B cell (primary cell): ENCODE measurements around the gene MAN1B1. TPM values are rescaled to one million over a fixed set of nuclear protein-coding genes. Genes with fewer than 3 reads are reported as not detected.

Experiments used
- ATAC-seq: fragments of 200-7000 bp; cut with Tn5 transposase; one replicate; pipeline ENCODE4 v1.10.0; 2021; ENCODE audit warnings: low read depth, mild to moderate bottlenecking, moderate number of reproducible peaks, moderate library complexity
- CTCF ChIA-PET: fragments of 350-600 bp; sonication (Branson Sonifier 250); formaldehyde crosslinking; loops from one replicate; lab custom pipeline; 2021; ENCODE audit warnings: antibody characterized with exemption, inconsistent platforms; lab: Charles Lee
- POLR2A ChIA-PET: fragments of 350-600 bp; sonication (Branson Sonifier 250); formaldehyde crosslinking; loops from one replicate; lab custom pipeline; 2021; ENCODE audit warnings: antibody characterized with exemption; lab: Charles Lee
- DNase-seq: peaks from one replicate; pipeline ENCODE4 v3.0.0; 2013
- H2AFZ ChIP-seq: 2 replicates; pipeline ENCODE4 v1.6.1; 2012; ENCODE audit warnings: mild to moderate bottlenecking, low read depth, low read length; ENCODE audit not compliant: insufficient read depth, poor library complexity, severe bottlenecking
- H3K27ac ChIP-seq, 2 donors: 1 replicate in 1 of 2; 2 replicates in 1 of 2; pipeline ENCODE4 v1.5.1; 2012 to 2013; ENCODE audit warnings: low read length in 2 of 2, mild to moderate bottlenecking in 2 of 2, moderate library complexity in 1 of 2
- H3K27me3 ChIP-seq, 4 experiments: fragments of 200-600 bp in 1 of 4; sonication (generic) in 1 of 4; replicated peaks in 1 of 4; 1 replicate in 2 of 4; 2 replicates in 2 of 4; pipeline versions ENCODE4 v1.6.1 to v1.7.0; 2013 to 2016; ENCODE audit warnings: low read length in 3 of 4, mild to moderate bottlenecking in 2 of 4, mixed read lengths in 1 of 4, moderate library complexity in 1 of 4; ENCODE audit not compliant: insufficient read depth in 4 of 4, control insufficient read depth in 3 of 4; ENCODE audit errors: control extremely low read depth in 1 of 4
- H3K36me3 ChIP-seq, 2 experiments: replicated peaks in 1 of 2; 1 replicate in 1 of 2; 2 replicates in 1 of 2; pipeline versions ENCODE4 v1.6.1 to v1.7.1; 2013; ENCODE audit warnings: low read length in 1 of 2; ENCODE audit not compliant: insufficient read depth in 2 of 2, control insufficient read depth in 1 of 2; ENCODE audit errors: control extremely low read depth in 1 of 2, extremely low read depth in 1 of 2
- H3K4me1 ChIP-seq, 2 donors: fragments of 200-600 bp in 1 of 2; sonication (generic) in 1 of 2; 1 replicate in 1 of 2; 2 replicates in 1 of 2; pipeline versions ENCODE4 v1.5.1 to v1.6.1; 2013 to 2017; ENCODE audit warnings: low read length in 2 of 2; ENCODE audit not compliant: control insufficient read depth in 2 of 2, insufficient read depth in 2 of 2
- H3K4me2 ChIP-seq: replicated peaks from 2 replicates; pipeline ENCODE3; 2012; ENCODE audit warnings: mild to moderate bottlenecking, low read depth, low read length; ENCODE audit not compliant: poor library complexity, severe bottlenecking
- H3K4me3 ChIP-seq, 5 experiments: fragments of 200-600 bp in 1 of 5; sonication (generic) in 1 of 5; 1 replicate in 3 of 5; 2 replicates in 2 of 5; pipeline versions ENCODE4 v1.5.1 to v1.7.0; 2011 to 2016; ENCODE audit warnings: low read length in 4 of 5, mild to moderate bottlenecking in 4 of 5, low read depth in 2 of 5, control low read depth in 1 of 5, moderate library complexity in 1 of 5; ENCODE audit not compliant: insufficient read depth in 1 of 5; ENCODE audit errors: control extremely low read depth in 1 of 5, extremely low read depth in 1 of 5
- H3K79me2 ChIP-seq: fragments of 200-600 bp; sonication (generic); one replicate; pipeline ENCODE4 v1.6.0; 2016; ENCODE audit warnings: low read length; ENCODE audit not compliant: control insufficient read depth, insufficient read depth
- H3K9ac ChIP-seq: fragments of 200-600 bp; sonication (generic); 2 replicates; pipeline ENCODE4 v1.6.1; 2017; ENCODE audit warnings: mild to moderate bottlenecking, low read length, moderate library complexity
- H3K9me3 ChIP-seq, 3 donors: one replicate each; pipeline versions ENCODE4 v1.6.1 to v1.7.1; 2013; ENCODE audit warnings: low read length in 2 of 3; ENCODE audit not compliant: control insufficient read depth in 2 of 3, insufficient read depth in 1 of 3; ENCODE audit errors: control extremely low read depth in 1 of 3
- H4K20me1 ChIP-seq: 2 replicates; pipeline ENCODE4 v1.6.0; 2012; ENCODE audit warnings: mild to moderate bottlenecking, low read length; ENCODE audit not compliant: insufficient read depth, control insufficient read depth, poor library complexity, severe bottlenecking
- H3K27ac Mint-ChIP-seq: one replicate; pipeline ENCODE4 v1.8.0; 2021; ENCODE audit warnings: mixed read lengths
- H3K27me3 Mint-ChIP-seq: one replicate; pipeline ENCODE4 v1.8.0; 2021; ENCODE audit warnings: mixed read lengths
- H3K4me1 Mint-ChIP-seq: one replicate; pipeline ENCODE4 v1.8.0; 2021; ENCODE audit warnings: mixed read lengths
- H3K4me3 Mint-ChIP-seq: one replicate; pipeline ENCODE4 v1.8.0; 2021; ENCODE audit warnings: mixed read lengths
- H3K9me3 Mint-ChIP-seq: one replicate; pipeline ENCODE4 v1.8.0; 2022; ENCODE audit warnings: mixed read lengths; ENCODE audit not compliant: insufficient read depth
- EZH2 ChIP-seq: IDR thresholded peaks from 2 replicates; pipeline ENCODE4 v1.6.1; 2012; ENCODE audit warnings: borderline replicate concordance, low read depth, mild to moderate bottlenecking, moderate library complexity, low read length; ENCODE audit not compliant: insufficient read depth, poor library complexity, severe bottlenecking
- WGBS: methylation state at CpG from one replicate; pipeline ENCODE4 v1.1.5; 2013; ENCODE audit warnings: missing lambda C conversion rate; ENCODE audit not compliant: insufficient coverage; 5-methylcytosine and 5-hydroxymethylcytosine counted together
- intact Hi-C: fragments of 100-400 bp; cut with micrococcal nuclease; formaldehyde crosslinking; loops from one replicate; pipeline ENCODE4 v1.10.0; 2022
- polyA plus RNA-seq: library from polyadenylated mRNA; depleted of rRNA; stranded (reverse); fragments of >200 nt; gene quantifications from 2 replicates; pipeline ENCODE4 v1.2.3, GENCODE V29; 2012
- total RNA-seq, 2 donors: library from RNA; stranded (reverse); fragments of 120-200 nt in 1 of 2; gene quantifications; 1 replicate in 1 of 2; 2 replicates in 1 of 2; pipeline versions ENCODE4 v1.2.3 to v1.2.4, GENCODE V29; 2013 to 2022
- TF ChIP-seq, protein P1 (sequence below): fragments of 200-600 bp; IDR thresholded peaks from one replicate; pipeline ENCODE4 v1.8.0; 2022; ENCODE audit warnings: antibody characterized with exemption, mild to moderate bottlenecking

The MAN1B1 gene
- total and polyA plus RNA-seq, 2 donors (not counting 1 experiment from before 2014, with no cell fraction given) = 47.0 to 68.4 TPM

DNA sequence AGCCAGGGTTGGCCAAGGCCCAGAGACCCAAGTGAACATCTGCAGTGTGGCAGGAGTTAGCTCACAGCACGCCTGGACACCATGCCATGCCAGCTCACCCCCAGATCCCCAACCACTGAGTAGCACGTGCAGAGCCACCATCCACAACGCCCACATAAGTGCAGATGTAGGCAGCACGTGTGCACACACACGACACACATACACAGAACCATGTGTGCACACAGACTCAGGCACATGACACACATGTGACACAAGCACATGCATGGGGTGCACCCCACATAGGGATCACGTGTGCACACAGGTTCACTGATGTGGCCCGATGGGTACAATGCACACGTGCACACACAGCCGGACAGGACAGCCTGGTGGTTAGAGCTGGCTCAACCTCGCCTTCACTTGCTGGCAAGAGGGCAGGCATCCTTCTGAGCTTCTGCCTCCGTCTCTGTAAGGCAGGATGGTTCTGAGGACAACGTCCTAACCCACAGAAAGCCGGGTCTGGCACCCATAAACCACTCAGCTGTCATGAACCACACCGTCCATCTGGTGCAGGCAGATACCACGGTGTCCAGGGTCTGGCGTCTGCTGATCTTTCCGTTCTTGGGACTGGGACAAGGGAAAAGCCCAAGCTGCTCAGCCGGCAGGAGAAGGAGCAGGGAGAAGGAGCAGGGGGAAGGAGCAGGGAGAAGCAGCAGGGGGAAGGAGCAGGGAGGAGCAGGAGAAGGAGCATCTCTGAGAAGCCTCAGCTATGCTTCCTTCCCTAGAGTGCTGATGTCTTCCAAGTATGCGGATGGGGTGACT, 71.0 kb downstream of the MAN1B1 start:
- peak overlapping the region; percentile 34 for H3K4me3 Mint-ChIP-seq

More for the DNA sequence above, 71.0 kb downstream of the MAN1B1 start:
- H3K4me1 Mint-ChIP-seq = peaks cover 26% of the 10 kb centered on the region
- H3K79me2 ChIP-seq = no peaks in the 10 kb centered on the region
- no peaks in the 10 kb centered on the region for H4K20me1 ChIP-seq
- no peak overlapping the region for H3K27ac Mint-ChIP-seq
- no peaks in the 10 kb centered on the region for H3K9me3 Mint-ChIP-seq
- no peak for TF ChIP-seq EZH2
- TF ChIP-seq, protein P1, sequence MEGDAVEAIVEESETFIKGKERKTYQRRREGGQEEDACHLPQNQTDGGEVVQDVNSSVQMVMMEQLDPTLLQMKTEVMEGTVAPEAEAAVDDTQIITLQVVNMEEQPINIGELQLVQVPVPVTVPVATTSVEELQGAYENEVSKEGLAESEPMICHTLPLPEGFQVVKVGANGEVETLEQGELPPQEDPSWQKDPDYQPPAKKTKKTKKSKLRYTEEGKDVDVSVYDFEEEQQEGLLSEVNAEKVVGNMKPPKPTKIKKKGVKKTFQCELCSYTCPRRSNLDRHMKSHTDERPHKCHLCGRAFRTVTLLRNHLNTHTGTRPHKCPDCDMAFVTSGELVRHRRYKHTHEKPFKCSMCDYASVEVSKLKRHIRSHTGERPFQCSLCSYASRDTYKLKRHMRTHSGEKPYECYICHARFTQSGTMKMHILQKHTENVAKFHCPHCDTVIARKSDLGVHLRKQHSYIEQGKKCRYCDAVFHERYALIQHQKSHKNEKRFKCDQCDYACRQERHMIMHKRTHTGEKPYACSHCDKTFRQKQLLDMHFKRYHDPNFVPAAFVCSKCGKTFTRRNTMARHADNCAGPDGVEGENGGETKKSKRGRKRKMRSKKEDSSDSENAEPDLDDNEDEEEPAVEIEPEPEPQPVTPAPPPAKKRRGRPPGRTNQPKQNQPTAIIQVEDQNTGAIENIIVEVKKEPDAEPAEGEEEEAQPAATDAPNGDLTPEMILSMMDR = no peak
- H3K9me3 ChIP-seq = peaks cover 0 to 33% (median 0%) of the 10 kb centered on the region in 3 donors
- no peak overlapping the region for H3K4me3 ChIP-seq
- H3K9ac ChIP-seq = no peak overlapping the region
- peaks cover 39% of the 10 kb centered on the region for H3K27me3 Mint-ChIP-seq
- H3K4me2 ChIP-seq = no peak overlapping the region
- 77% methylated on average over 19 of the region's 19 CpGs for WGBS
- peaks cover 0 to 65% (median 20%) of the 10 kb centered on the region in 4 experiments for H3K27me3 ChIP-seq
- ATAC-seq (no peak), DNase-seq (no peak)
- POLR2A ChIA-PET = interaction anchor here (0.6 kb wide), 1 partner anchor 27 kb away, joined by 5 read pairs; no protein-coding TSS in a partner anchor
- H2AFZ ChIP-seq = no peak overlapping the region
- CTCF ChIA-PET = interaction anchor here (1.0 kb wide), 1 partner anchor 43 kb away, joined by 3 read pairs; the partner anchor contains the start of gene TPRN
- intact Hi-C loops = loop anchor here (5.0 kb wide), 1 partner anchor 36 kb away; no protein-coding TSS in a partner anchor
- peaks cover 22 to 34% of the 10 kb centered on the region in 2 donors for H3K4me1 ChIP-seq
- no peaks in the 10 kb centered on the region for H3K36me3 ChIP-seq
- H3K27ac ChIP-seq = no peak overlapping the region
